Fibroblast of skin of right biceps (primary cell): ENCODE results near the gene PPAT.
"Not testable (repeated sequence)": the region's sequence is repeated elsewhere in the genome, so short reads cannot be mapped to it uniquely, and the experiment has no call there.

Experiments
- DNase-seq: peaks from one replicate; pipeline ENCODE4 v3.0.0-alpha.2; 2013

The PPAT gene

DNA sequence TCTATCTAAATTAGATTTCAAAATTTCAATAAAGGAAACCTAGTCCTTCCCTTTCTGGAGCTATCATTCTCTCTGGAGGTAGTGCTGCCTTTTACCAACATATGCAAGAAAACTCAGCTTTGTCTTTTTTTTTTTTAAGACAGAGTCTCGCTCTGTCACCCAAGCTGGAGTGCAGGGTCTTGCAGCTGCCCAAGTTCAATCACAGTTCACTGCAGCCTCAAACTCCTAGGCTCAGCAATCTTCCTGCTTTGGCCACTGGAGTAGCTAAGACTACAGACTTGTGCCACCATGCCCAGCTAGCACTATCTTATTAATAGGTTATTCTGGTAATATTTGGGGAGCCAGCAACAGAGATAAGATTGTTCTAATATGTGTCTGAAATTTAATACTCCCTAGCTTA, 60.5 kb downstream of the PPAT start:
- DNase-seq: no peak

GRCh38 chr4:56372774-56373173, 62.6 kb downstream of the PPAT start:
- no peak for DNase-seq

DNA sequence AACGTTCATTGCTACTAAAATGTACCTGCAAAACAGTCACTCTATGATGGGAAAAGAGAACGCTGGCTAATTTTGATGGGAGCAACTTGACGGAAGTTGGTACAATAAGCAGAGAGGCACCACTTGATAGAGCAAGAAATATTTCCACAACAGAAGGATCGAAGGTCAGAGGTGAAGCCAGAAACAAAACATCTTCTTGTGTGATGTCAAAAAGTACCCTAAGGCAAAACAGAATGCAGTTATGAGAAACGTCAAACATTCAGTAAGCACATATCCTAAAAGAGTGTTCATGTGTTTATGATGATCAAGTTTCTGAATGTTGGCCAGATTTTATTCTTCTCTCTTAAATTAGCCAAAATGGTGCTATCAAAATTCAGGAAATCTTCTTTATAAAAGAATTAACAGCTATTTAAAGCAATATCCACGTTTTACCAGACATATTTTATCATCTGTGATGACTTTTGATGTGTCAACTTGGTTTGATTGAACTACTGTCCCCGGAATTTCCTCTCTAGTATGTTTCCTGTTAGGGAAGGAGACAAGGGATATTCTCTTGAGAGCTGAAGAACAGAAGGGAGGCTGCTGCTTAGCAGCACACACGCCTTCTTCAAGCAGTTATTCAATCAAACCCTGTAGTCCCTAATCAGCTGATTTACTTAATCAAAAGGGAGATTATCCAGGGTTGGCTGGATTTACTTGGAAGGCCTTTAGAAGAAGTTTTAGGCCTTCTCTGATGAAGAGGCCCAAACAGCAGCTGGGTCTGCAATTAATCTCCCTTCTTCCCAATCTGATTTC, 63.8 kb downstream of the PPAT start:
- DNase-seq: no peak

GRCh38 chr4:56370377-56370776, 65.0 kb downstream of the PPAT start:
- no peak for DNase-seq

DNA sequence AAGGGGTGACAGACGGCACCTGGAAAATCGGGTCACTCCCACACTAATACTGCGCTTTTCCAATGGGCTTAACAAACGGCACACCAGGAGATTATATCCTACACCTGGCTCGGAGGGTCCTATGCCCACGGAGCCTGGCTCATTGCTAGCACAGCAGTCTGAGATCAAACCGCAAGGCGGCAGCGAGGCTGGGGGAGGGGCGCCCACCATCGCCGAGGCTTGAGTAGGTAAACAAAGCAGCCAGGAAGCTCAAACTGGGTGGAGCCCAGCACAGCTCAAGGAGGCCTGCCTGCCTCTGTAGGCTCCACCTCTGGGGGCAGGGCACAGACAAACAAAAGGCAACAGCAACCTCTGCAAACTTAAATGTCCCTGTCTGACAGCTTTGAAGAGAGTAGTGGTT, 72.4 kb downstream of the PPAT start:
- DNase-seq: not testable (repeated sequence)

DNA sequence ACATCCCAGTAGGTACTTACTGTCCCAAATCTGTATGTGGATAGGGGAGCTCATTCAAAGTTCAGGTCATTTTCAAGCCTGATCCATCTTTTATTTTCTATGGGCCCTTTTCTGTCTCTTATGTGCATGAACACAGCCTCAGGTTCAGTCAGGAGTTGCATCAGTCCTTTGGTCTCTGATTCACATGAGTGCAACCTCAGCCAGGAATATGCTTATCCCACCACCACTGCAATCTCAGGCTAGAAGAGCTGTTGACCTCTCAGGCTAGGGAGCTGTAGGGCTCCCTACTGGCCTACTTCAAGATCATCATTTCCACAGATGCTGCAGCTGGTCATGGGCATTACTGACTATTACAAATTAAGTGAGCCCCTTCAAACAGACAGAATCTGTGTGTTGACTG, 75.3 kb downstream of the PPAT start:
- peak; percentile 12 for DNase-seq

GRCh38 chr4:56356650-56357049, 78.8 kb downstream of the PPAT start:
- DNase-seq: no peak

DNA sequence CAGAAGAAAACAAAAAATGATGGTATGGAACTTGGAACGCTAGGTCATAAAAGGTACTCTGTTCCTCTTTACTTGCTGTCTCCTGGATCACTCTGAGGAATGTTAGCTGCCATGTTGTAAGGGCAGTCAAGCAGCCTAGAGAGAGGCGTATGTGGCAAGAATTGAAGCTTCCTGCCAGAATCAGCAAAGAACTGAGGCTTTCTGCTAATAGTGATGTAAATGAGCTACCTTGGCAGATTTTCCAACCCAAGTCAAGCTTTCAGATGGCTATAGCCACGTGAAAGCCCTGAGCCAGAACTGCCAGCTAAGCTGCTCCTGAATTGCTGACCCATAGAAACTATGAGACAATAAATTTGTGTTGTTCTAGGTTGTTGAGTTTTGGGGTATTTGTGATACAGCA, 86.8 kb downstream of the PPAT start:
- DNase-seq: no peak

DNA sequence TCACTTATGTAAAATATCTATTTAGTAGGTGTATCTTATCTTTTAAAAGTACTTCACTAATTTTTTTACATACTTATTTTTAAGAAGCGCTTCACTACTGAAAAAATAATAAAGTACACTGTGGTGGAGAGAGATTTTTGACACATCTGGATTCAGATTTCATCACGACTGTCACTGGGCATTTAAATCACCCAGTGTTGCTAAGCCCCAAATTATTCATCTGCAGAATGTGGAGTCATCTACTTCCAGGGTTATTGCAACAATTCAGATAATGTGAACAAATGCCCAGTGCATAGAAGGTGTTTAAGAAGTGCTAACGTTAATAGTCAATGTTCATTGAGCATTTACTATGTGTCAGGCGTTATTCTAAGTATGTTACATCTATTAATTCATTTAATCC, 90.0 kb downstream of the PPAT start:
- no peak for DNase-seq
